A549 (cell line): Measurements from ENCODE around the gene POTEJ. TPM values are rescaled to one million over a fixed set of nuclear protein-coding genes. Genes with fewer than 3 reads are reported as not detected.
A peak's percentile ranks its signal among the peaks of the same experiment; 100 is the strongest.
"Not testable (repeated sequence)": the region's sequence is repeated elsewhere in the genome, so short reads cannot be mapped to it uniquely, and the experiment has no call there.

Source experiments
- ATAC-seq, 2 experiments: fragments of 200-7000 bp in 1 of 2; fragments of >200 bp in 1 of 2; cut with Nextera tagmentation in 1 of 2; cut with Tn5 transposase in 1 of 2; 3 replicates each; pipeline versions ENCODE4 v1.8.0 to v1.9.1; 2018 to 2020; ENCODE audit warnings: mild to moderate bottlenecking in 1 of 2, moderate library complexity in 1 of 2
- CTCF ChIA-PET: fragments of 300-600 bp; sonication (Branson Sonifier 250); formaldehyde crosslinking; extraction: SDS; loops from one replicate; lab custom pipeline; 2021; ENCODE audit warnings: antibody characterized with exemption, inconsistent platforms; lab: Yijun Ruan, JAX
- POLR2A ChIA-PET: fragments of 350-600 bp; formaldehyde crosslinking; extraction: SDS; loops from one replicate; lab custom pipeline; 2021; ENCODE audit warnings: antibody characterized with exemption, inconsistent platforms; lab: Yijun Ruan, JAX
- DNase-seq, 2 experiments: peaks; one replicate each; pipeline versions ENCODE4 v3.0.0 to v3.0.0-alpha.2; 2011 to 2016; ENCODE audit warnings: low read depth in 1 of 2, low spot score in 1 of 2
- FAIRE-seq: peaks from 2 replicates; lab custom pipeline; 2011; peaks lifted over from hg19 to GRCh38; lab: Jason Lieb, UNC
- H3K27ac ChIP-seq, 2 experiments: fragments of >200 bp; sonication (Bioruptor Twin); formaldehyde crosslinking; 3 replicates each; pipeline ENCODE4 v1.5.1; 2016 to 2017
- H3K4me1 ChIP-seq: fragments of >200 bp; sonication (Bioruptor Twin); formaldehyde crosslinking; 3 replicates; pipeline ENCODE4 v1.6.1; 2016
- H3K4me2 ChIP-seq: fragments of >200 bp; sonication (Bioruptor Twin); formaldehyde crosslinking; 3 replicates; pipeline ENCODE4 v1.6.1; 2016
- H3K4me3 ChIP-seq: fragments of >200 bp; sonication (Bioruptor Twin); formaldehyde crosslinking; 3 replicates; pipeline ENCODE4 v1.5.1; 2016
- H3K9me3 ChIP-seq: fragments of >200 bp; sonication (Bioruptor Twin); formaldehyde crosslinking; 3 replicates; pipeline ENCODE4 v1.6.1; 2016
- WGBS: methylation state at CpG from one replicate; pipeline ENCODE4 v1.1.6; 2017; ENCODE audit errors: missing lambda C conversion rate; 5-methylcytosine and 5-hydroxymethylcytosine counted together
- polyA plus RNA-seq, 4 experiments: library from polyadenylated mRNA; depleted of rRNA in 3 of 4; stranded (reverse); fragments of >200 nt; fragmentation: RNase III in 1 of 4; extraction: RNeasy Plus Mini Kit Qiagen cat#74134 plus additional on column Dnase treatment in 1 of 4; gene quantifications; 2 replicates in 3 of 4; 3 replicates in 1 of 4; pipeline ENCODE4 v1.2.3, GENCODE V29; 2011 to 2017

The POTEJ gene
- polyA plus RNA-seq, 2 of the 4 experiments (the other 2 are of a cell fraction), result 0.01 TPM; not detected in 1

DNA sequence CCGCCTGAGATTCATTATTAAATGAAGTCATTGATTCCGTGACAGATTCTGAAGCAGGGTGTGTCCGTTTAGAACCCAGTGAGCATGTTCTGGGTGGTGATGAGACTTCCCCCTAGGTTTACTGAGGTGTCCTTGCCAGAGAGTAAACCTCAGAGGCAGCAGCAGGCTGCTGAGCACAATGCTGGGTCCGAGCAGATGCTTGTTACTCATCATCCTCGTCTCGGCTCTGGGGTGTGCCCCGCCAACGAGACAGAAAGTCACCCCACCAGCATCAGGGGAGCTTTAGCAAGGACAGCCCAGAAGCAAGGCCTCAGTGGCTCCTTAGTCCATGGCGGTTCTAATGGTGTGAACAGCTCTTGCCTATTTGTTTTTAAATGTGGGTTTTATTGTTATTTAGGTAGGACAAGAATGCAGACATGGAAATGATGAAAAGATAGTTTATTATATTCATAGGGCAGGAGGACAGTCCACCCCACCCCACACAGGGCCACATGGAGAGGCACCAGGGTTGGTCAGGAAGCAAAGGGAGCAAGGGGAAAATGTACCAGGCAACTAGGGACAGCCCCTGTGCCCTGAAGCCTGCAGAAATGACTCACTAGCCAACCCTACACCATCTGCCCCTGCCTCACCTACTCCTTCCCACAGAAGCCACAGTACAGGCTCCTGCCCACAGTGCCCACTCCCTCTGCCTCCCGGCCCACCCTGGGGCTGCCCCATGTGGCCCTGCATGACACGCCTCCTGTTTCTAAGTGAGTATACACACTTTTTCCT lies 22.4 kb upstream of the POTEJ start:
- FAIRE-seq, H3K4me3 ChIP-seq, H3K9me3 ChIP-seq, DNase-seq, CTCF ChIA-PET, ATAC-seq, H3K4me1 ChIP-seq, H3K27ac ChIP-seq, POLR2A ChIA-PET, H3K4me2 ChIP-seq: not testable (repeated sequence)
- no CpG with 5 or more reads among the region's 11 CpGs for WGBS

DNA sequence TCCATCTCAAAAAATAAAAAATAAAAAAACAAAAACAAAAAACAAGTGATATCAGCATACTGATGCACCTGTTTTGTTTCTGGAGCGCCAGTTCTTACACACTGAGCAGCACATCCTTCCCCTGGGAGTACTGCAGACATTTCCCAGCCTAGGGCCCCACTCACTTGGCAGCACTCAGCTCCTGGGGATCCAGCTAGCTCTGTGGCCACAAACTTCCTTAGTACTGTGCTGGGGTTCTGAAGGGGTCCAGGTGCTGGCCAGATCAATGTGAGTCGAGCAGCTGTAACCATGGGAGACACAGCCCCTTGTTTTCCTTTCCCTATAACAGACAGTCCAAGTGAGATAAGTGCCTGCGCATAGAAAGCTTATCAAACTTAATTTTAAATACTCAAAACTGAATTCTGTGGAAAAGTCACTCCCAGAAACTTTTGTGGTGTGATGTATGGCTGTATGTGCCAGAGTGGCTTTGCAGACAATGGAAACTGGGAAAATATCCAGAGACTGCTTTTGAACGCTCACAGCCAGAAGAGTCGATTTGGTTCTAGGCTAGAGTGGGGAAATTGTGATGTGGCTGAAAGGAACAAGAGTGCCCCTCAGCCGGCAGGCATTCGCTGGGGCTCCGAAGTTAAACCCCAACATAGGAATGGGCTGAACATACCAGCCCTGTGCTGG lies 20.9 kb upstream of the POTEJ start:
- peak; percentile 15 to 20; a peak in 2 of 6 replicates for ATAC-seq
- H3K4me2 ChIP-seq, POLR2A ChIA-PET, H3K4me3 ChIP-seq, CTCF ChIA-PET, H3K9me3 ChIP-seq, H3K4me1 ChIP-seq, H3K27ac ChIP-seq, DNase-seq, FAIRE-seq: not testable (repeated sequence)
- 28% methylated on average over 5 of the region's 8 CpGs for WGBS

DNA sequence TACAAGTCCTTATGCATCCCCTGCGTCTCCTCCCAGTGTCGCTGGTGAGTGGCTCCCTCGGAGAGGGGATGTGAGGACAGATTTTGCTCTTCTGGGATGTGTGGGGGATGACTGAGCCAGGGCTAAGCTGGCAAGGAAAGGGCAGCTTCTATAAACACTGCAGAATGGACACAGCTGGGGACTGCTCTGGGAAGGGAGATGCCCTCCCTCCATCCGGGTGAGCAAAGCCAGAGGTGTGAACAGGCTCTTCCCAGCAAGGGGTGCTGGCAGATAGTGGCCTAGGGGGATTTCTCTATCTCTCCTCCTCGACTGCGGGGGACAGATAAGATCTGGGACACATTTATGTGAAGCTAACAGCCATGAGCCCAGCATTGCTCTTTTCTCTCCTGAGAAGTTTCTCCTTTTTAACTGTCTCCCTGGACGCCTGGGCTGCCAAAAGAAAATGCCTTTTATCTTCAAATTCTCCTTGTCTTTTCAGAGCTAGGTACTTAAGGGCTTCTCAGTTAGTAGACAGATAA lies 20.3 kb upstream of the POTEJ start:
- H3K9me3 ChIP-seq, POLR2A ChIA-PET, CTCF ChIA-PET, DNase-seq, FAIRE-seq, H3K27ac ChIP-seq, H3K4me3 ChIP-seq, H3K4me1 ChIP-seq, H3K4me2 ChIP-seq: not testable (repeated sequence)
- WGBS, result 43% methylated on average over 6 of the region's 7 CpGs
- ATAC-seq, result peak; percentile 59 to 65

DNA sequence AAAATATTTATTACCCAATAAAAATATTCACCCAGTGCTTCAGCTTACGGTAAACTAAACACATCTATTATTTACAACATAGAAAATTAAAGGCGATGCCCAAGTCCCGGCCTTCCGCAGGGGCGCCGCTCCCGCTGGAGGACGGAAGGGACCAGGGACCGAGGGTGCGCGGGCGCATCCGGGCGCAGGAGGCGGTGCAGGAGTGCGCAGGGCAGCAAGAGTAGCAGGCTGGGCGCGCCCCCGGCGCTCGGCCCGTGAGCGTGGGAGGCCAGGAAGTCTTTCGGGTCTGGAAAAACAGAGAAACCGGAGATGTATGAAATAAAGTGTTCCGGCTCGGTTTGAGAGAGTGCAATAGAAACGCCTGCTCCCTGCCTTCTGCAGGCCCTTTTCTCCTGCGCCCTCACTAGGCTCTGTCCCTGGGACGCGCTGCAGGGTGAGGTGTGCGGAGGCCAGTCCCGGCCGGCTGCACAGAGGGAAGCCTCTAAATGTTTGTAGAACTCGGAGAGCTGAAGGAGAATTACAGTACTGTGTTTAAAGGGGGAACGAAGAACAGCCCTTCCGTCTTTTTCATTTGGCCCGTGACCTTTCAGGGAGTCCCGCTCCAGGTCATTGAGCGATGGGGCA lies 18.3 kb upstream of the POTEJ start:
- H3K4me2 ChIP-seq, CTCF ChIA-PET, POLR2A ChIA-PET, ATAC-seq, DNase-seq, H3K4me1 ChIP-seq, H3K4me3 ChIP-seq, FAIRE-seq, H3K9me3 ChIP-seq, H3K27ac ChIP-seq: not testable (repeated sequence)
- 62% methylated on average over 9 of the region's 40 CpGs for WGBS

DNA sequence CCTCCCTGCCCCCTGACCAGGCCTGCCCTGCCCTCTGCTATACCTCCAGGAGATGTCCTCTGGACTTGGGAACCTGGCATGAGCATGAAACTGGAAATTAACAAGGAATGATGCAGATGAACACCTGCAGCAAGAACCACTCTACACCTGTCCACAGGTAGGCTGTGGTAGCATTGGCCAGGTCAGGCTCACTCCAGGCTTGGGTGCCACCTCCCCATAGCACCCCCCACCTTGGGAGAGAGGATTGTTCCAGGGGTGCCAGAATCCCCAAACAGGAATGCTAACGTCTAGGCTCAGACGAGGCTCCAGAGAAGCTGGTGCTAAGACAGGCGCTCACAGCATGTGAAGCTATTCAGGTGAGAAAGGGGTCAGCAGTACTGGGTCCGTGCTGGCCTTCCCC lies 17.2 kb upstream of the POTEJ start:
- H3K4me2 ChIP-seq, H3K27ac ChIP-seq, H3K4me1 ChIP-seq, FAIRE-seq, ATAC-seq, H3K4me3 ChIP-seq, DNase-seq, POLR2A ChIA-PET, H3K9me3 ChIP-seq, CTCF ChIA-PET: not testable (repeated sequence)
- WGBS, result no CpG with 5 or more reads among the region's 4 CpGs

DNA sequence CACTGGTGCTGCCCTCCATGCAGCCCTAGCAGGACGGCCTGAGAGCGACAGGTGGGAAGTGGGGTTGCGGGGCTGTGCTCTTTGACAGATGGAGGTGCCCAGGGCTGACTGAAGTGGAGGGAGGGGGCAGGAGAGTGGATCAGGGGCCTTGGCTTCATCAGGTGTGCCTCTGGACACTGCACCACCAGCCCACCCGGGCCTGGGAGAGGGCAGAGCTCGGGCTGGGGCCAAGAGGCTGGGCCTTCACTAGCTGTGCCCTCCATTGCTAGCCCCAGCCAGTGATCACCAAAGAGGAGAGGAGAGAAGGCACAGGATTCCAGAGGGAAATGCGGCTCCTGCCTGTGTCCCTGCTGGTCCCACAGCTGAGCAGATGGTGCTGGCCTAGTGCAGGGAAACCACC lies 14.5 kb upstream of the POTEJ start:
- H3K4me2 ChIP-seq, H3K4me3 ChIP-seq, POLR2A ChIA-PET, H3K4me1 ChIP-seq, CTCF ChIA-PET, DNase-seq, H3K27ac ChIP-seq, FAIRE-seq, H3K9me3 ChIP-seq: not testable (repeated sequence)
- ATAC-seq, result peak in 1 of 2 experiments; percentile 27; a peak in 3 of 6 replicates
- WGBS, result 0% methylated on average over 2 of the region's 6 CpGs

DNA sequence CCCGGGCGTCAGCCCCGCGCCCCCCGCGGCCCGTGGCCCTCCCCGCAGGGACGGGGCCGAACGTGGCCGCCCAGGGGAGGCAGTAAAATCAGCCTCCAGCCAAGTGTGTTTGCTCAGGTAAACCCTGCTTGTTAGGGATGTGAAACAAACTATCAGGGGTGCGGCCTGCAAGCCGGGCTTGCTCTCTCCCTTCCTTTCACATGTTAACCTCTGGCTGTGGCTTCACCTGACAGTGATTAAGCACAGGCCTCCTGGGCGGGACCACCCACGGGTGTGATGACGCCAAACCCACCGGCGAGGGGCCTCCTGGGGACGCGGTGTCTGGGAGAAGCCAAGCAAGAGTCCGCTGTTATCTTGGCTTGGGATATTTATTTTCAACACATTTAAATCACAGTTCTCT lies 13.2 kb upstream of the POTEJ start:
- DNase-seq, CTCF ChIA-PET, H3K9me3 ChIP-seq, H3K27ac ChIP-seq, H3K4me1 ChIP-seq, H3K4me3 ChIP-seq, POLR2A ChIA-PET, H3K4me2 ChIP-seq, FAIRE-seq, ATAC-seq: not testable (repeated sequence)
- no CpG with 5 or more reads among the region's 22 CpGs for WGBS

DNA sequence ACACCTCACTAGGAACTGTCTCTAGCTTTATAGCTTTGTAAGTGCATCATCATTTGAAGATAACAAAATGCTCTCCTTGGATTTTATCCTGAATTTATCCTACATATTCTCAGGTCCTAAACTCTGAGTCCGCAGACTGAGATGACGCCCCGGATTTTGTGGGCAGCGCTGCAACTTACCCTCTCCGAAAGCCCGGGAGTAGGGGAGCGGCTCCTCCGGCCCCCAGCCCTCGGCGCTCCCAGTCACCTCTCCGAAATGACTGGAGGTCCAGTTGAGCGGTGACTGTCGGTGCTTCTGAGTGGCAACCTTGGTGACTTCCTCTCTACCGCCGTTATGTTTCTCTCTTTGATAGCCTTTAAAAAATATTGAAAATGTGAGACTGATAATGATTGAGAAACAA lies 12.8 kb upstream of the POTEJ start:
- DNase-seq, H3K4me2 ChIP-seq, H3K9me3 ChIP-seq, H3K27ac ChIP-seq, ATAC-seq, POLR2A ChIA-PET, H3K4me3 ChIP-seq, H3K4me1 ChIP-seq, CTCF ChIA-PET, FAIRE-seq: not testable (repeated sequence)
- 72% methylated on average over 13 of the region's 15 CpGs for WGBS

DNA sequence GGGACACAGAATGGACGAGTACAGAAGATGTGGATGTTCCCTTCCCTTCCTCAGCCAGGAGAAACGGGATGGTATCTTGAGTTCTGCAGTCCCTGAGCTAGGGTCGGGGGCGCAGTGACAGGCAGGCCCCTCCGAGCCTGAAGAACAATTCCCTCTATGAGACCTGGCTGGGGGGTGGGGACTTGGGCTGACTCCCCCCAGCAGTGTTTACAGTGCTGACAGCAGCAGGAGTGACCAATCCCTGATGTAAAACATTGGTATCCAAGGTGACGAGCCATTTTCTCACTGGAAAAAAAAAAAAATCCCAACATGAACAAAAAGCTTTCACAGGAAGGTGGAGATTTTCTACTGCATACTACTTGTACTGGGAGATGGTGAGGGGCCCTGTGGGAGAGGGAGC lies 11.8 kb upstream of the POTEJ start, which contains the start of gene CFC1:
Gene CFC1 (minus strand): TSS at position 183 of the 400 bp plus-strand sequence. CDS start 288 bp downstream, outside the sequence.
- ATAC-seq, H3K4me1 ChIP-seq, H3K9me3 ChIP-seq, H3K4me3 ChIP-seq, FAIRE-seq, DNase-seq, H3K27ac ChIP-seq, H3K4me2 ChIP-seq, CTCF ChIA-PET, POLR2A ChIA-PET: not testable (repeated sequence)
- no CpG with 5 or more reads among the region's 6 CpGs for WGBS

DNA sequence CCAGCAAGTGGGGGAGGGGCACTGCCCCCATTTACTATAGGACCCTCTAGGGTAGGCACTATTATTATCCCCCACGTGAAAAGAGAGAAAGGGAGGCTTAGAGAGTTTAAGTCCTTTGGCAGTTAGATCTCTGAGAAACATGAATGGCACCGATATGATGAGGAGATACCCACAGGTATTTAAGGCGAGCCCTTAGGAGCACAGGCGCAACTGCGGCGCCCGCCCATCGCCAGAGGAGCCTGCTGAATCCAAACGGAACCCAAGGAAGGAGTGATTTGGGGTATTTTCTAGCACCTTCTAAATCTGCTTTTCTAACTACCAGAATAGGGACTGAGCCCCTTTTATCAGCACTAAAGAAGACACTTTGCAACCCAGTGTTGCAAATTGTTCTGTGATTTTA lies 11.3 kb upstream of the POTEJ start:
- WGBS, result 66% methylated on average over 8 of the region's 9 CpGs
- POLR2A ChIA-PET, DNase-seq, H3K9me3 ChIP-seq, H3K4me2 ChIP-seq, H3K27ac ChIP-seq, H3K4me3 ChIP-seq, CTCF ChIA-PET, FAIRE-seq, ATAC-seq, H3K4me1 ChIP-seq: not testable (repeated sequence)
